D341Med (cell line): ENCODE results near the gene EVI5.

Experiments used
- DNase-seq: peaks from one replicate; pipeline ENCODE4 v3.0.0; 2012; ENCODE audit warnings: low spot score

The EVI5 gene

DNA sequence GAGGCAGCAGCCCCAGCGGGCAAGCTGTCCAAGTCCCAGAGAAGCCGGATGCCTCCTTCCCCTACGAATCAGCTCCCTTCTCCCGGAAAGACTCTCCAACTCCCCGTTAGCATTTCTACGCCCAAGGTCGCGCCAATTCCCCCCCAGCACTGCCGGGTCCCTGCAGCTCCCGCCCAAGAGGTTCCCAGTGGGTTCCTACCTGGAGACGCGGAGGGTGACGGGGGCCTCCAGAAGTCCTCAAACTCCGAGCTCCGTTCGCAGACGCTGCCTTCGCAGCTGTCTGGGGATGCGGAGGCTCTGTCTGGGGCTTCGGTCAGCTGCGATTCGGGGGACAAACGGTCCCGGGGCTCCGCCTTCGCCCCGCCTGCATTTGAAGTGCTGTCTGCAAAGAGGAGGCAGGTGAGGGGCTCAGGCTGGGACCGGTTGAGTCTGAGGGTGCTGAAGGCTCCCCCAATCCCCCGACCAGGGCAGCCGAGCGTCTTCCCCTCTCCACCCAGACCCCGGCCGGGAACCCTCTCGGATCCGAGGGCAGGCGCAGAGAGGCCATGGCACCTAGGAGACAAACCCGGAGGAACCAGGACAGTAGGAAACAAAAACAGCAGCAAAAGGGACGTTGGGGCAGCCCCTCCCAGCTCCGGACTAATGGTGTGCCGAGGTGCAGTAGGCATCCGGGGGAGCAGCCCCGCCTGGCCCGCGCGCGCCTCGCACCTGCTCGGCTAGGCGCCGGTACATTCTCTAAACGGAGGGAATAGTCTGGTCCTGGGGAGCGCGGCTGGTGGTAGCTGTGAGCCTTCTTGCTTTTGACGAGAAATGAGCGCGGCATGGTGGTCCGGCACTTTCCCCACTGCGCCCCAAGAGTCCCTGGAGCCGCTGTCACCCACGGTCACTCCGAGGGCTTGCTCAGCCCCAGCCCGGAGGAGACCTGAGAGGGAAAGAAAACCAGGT lies 302.0 kb downstream of the EVI5 start:
- DNase-seq, result peak; percentile 47

DNA sequence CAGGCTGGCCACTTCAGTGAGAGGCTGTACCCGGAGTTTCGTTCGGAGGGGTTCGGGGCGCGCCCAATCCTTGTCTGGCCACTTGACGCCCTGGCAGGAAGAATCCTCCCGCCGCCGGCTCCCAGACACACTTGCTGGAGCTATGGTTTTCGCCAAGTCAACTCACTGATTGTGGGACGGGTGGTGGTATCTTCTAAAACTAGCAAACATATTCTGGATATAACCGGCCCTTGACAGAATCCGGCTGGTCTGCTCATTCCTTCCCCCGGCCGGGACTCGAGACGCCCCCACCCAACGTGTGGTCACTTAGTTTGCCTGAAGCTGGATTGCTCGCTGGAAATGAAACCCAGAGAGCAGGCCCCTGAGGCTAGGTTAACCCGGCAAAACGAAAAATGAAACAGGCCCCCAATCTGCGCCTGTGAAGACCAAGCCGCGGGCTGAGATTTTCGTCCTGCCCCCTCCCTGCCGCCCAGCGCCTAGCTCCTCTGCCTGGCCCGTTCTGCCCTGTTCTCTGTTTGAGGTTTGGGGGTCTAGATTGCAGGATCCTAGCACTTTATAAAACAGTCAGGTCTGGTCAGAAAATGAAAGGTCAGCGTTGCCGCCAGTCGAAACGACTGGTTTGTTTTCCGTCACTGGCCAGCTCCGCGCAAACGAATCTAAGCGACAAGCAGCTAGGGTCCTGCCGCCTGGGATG lies 302.8 kb downstream of the EVI5 start:
- peak; percentile 35 for DNase-seq

- no peak for DNase-seq
Measured at GRCh38 chr1:92481599-92481925, 303.3 kb downstream of the EVI5 start.

- peak; percentile 48 for DNase-seq
Measured at GRCh38 chr1:92480813-92481598, 303.9 kb downstream of the EVI5 start.

GRCh38 chr1:92480200-92480812 lies 304.6 kb downstream of the EVI5 start:
- DNase-seq, result peak; percentile 47

DNA sequence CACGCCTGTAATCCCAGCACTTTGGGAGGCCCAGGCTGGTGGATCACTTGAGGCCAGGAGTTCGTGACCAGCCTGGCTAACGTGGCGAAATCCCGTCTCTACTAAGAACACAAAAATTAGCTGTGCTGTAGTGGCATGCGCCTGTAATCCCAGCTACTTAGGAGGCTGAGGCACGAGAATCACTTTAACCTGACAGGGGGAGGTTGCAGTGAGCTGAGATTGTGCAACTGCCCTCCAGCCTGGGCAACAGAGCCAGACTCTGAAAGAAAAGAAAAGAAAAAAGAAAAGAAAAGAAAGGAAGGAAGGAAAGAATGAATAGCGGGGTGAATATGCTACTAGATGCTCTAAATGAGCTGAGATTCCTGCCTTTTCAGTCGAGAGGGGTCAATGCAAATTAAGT lies 305.3 kb downstream of the EVI5 start:
- no peak for DNase-seq

- no peak for DNase-seq
Measured at GRCh38 chr1:92478393-92478792, 306.5 kb downstream of the EVI5 start.

DNA sequence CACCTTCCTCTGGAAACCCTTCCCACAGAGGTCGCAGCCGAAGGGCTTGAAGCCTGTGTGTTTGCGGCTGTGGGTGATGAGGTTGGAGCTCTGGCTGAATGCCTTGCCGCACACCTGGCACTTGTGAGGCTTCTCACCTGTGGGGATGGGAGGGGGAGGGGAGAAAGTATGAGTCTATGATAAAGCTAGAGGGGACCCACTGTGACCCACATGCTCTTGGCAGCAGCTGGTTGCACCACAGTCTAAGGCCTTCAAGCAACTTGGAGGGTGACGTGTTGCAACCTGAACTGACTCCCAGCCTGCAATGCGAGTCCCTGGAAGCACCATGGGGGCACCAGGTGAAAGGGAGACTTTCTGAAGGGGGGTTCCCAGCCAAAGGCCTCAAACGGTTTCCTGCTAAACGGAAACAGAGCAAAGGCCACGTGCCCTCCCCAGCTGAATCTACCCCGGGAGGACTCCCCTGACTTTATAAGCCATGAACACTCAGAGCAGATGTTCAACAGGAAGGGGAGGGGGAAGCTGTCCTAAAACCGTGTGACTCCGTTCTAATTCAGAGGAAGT lies 308.8 kb downstream of the EVI5 start:
- no peak for DNase-seq

GRCh38 chr1:92475029-92475428 lies 309.9 kb downstream of the EVI5 start:
- DNase-seq, result no peak

GRCh38 chr1:92473781-92474495 lies 311.0 kb downstream of the EVI5 start:
- no peak for DNase-seq

- DNase-seq, result no peak
Measured at GRCh38 chr1:92470216-92470615, 314.7 kb downstream of the EVI5 start.

DNA sequence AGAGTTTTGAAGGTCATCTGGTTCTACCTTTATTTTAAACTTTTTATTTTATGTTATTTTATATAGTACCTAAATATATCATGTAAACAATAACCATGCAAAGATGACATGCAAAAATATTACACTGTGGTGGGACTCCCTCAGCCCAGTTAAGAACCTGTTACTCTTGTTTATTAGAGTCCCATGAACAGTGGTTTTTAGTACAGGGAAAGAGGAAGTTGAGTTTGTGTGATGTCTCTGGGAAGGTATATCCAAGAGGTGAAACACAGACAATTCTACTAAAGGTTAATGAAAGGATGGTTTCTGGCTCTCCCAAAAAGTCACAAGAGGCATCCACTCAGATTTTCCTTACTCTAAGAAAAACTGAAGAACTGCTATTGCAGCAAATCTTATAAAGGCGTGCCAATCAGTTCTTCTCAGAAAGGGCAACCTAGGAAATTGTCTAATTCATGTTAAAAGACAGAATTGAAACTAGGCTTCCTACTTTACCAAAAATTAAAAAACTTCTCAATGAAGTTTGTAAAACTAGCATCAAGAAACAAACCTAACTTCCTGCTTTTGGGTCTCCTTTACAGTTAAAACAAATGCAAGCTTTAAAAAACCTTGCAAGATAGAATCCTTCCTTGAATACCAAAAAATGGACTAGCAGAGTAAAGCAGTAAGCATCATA lies 318.1 kb downstream of the EVI5 start:
- DNase-seq, result no peak

GRCh38 chr1:92465256-92465647 lies 319.7 kb downstream of the EVI5 start:
- no peak for DNase-seq

GRCh38 chr1:92464588-92465255 lies 320.2 kb downstream of the EVI5 start:
- no peak for DNase-seq

DNA sequence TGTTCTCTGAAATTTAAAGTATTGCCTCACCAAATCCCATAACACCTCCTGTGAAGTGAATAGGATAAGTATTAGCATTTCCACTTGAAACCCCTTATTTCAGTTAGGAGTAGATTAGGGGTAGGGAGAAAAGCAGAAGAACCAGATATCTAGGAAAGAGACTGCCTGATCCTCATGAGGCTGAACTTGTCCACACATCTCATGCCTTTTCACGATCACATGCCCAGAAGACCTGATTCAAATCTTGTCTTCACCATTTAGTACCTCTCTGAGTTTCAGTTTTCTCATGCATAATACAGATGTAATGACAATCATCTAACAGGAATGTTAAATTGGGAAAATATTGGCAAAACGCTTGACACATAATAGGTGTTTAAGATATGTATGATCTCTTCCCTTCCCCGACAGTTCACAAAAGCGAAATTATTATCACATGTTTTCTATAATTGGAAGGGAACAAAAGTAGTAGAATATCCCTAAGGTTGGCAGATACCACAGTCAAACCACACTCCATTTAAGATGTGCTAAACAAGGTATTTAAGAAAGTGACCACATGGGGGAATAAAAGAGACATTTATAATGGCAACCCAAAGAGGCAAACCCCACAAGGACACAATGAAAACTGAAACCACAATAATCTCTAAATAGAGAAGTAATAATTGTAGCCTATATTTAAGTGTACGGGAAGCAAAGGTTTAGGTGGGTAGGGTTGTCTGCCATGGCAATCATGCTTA lies 323.4 kb downstream of the EVI5 start:
- no peak for DNase-seq

- DNase-seq, result no peak
Measured at GRCh38 chr1:92459871-92460320, 325.0 kb downstream of the EVI5 start.
